M059J (cell line): ENCODE data around the gene CBLN2. TPM values are rescaled to one million over a fixed set of nuclear protein-coding genes. Genes with fewer than 3 reads are reported as not detected.
A peak's percentile ranks its signal among the peaks of the same experiment; 100 is the strongest.

Experiments used
- DNase-seq: peaks from one replicate; pipeline ENCODE4 v3.0.0-alpha.2; 2012; ENCODE audit warnings: low read depth
- total RNA-seq: library from RNA; depleted of rRNA; stranded (reverse); fragments of >200 nt; shearing (Covaris generic); gene quantifications from 2 replicates; pipeline ENCODE4 v1.2.3, GENCODE V29; 2014; rRNA removed

CBLN2 gene
- total RNA-seq: not detected in 2 replicates

GRCh38 chr18:72544092-72544886, at the start of gene CBLN2:
CBLN2 (minus strand) TSS chr18:72544342; CDS start chr18:72542160, 2,182 bp downstream.
- DNase-seq: peak; percentile 39

DNA sequence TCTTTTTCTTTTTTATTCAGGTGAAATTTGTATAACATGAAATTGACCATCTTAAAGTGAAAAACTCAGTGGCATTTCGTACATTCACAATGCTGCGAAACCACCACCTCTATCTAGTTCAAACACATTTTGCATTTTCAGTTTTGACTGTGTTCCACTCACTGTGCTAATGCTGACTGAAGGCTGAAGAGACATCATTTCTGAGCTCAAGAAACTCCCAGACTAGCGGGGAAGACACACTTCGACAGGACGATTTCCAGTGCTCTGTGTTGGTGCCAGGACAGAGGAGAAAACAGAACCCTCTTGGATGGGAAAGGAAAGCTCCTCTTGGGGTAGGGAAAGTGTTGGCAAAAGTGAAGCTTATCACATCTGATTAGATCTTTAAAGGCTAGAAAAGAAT, 44.2 kb upstream of the CBLN2 start:
- DNase-seq: no peak

DNA sequence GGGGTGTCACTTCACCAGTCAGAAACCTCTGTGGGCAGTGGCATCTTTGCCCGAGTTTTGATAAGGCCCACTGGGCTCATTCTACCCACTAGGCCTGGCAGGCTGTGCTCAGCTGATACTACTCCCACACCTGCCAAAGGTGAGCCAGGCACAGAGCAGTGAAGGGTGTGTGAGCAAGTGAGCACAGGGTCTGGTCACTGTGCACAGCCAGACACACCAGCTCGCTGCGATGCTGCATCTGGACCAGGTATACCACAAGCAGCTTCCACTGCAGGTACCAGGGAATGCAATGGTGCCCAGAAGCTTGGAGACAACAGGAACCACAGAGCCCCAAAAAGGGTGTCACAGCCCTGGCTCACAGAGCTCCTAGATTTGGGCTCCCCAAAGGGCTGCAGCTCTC, 40.6 kb upstream of the CBLN2 start:
- DNase-seq: no peak

GRCh38 chr18:72581976-72582375, 37.8 kb upstream of the CBLN2 start:
- DNase-seq: no peak

DNA sequence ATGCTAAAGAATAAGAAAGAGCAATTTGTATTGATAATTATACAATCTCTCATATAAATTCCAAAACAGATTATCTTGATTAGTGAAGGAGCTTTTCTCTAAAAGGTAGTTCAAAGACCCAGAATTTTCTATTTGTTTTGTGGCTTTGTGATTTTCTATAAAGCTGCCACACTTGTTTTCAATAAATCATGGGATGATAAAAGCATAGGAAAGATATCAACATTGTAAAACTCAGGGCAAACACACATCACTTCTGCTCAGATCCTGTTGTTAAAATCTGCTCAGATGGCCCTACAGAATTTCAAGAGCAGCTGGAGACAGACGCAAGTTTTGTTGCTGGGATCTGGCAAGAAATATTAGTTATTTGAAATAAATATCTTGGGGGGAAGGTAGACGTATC, 28.8 kb upstream of the CBLN2 start:
- no peak for DNase-seq

DNA sequence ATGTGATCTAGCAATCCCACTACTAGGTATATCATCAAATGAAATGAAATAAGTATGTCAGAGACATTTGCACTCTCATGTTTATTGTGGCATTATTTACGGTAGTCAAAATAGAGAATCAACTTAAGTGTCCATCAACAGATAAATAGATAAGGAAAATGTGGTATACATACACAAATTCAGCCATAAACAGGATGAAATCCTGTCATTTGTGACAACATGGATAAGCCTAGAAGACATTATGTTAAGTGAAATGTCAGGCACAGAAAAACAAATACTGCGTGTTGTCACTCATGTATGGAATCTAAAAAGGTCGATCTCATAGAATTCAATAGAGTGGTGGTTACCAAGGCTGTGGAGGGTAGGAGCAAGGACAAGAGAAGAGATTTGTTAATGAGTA, 22.1 kb upstream of the CBLN2 start:
- no peak for DNase-seq

- no peak for DNase-seq
Observed at GRCh38 chr18:72555968-72556367, 11.8 kb upstream of the CBLN2 start.

DNA sequence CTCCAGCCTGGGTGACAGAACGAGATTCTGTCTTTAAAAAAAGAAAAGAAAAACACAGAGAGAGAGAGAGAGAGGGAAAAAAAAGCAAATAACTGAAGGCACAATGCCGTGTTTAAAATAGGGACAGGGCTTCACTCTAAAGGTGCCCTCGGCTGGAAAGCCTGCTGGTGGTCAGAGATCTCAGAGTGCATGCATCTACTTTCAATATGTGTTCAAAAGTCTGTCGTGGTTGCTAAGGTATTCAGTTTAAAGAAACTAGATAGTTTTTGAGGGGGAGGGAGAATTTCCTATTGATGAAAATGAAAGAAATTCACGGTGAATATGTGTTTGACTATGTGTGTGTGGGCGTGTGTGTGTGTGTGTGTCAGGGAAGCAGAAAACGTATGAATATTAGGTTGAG, 11.0 kb upstream of the CBLN2 start:
- DNase-seq: no peak

DNA sequence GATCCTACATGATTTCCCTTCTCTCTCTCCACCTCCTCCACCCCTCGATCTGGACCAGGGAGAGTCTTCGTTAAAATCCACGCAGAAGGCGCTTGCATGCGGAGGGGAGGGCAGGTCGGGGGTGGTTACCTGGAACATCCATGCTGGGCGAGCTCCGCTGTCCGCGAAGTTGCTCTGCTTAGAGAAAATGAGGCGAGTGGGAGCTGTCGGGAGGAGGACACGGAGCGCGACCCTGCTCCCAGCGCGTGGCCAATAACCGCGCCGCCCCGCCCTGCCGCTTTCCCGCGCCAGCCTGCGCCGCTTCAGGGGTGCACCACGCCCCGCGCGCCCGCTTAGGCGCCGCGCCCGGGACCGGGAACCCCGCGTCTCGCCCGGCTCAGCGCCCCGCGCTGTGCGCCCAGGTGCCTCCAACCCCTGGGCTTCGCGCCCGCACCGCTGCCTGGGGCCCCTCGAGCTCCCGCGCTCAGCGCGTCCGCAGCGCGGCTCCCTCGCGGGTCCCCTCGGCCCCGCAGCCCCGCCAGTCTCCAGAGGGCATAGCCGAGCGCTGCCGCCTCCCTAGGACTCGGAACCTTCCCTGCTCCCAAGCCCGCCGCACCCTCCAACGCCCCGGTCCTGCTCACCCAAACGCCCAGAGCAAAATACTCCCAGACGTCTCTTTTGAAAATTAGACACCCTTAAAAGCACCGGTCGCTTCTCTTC, 636 bp downstream of the CBLN2 start:
- no peak for DNase-seq

DNA sequence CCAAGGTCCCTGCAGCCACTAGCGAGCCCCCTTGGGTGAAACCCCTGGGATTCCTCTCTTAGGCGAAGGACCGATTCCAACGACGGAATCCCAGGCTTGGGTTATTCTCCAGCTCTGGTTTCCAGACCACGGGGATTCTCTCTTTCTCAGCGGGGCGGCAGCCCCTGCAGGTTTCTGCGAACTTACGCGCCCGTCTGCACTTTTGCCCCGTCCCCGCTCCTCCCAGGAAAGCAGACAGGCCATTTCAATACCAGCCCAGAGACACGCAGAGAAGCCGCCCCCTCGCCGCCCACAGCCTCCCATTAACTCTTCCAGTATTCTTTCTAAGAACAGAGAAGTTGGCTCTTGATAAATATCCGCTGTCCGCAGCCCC, 1.2 kb downstream of the CBLN2 start:
- no peak for DNase-seq

GRCh38 chr18:72542342-72542741, 1.8 kb downstream of the CBLN2 start:
- DNase-seq: no peak

DNA sequence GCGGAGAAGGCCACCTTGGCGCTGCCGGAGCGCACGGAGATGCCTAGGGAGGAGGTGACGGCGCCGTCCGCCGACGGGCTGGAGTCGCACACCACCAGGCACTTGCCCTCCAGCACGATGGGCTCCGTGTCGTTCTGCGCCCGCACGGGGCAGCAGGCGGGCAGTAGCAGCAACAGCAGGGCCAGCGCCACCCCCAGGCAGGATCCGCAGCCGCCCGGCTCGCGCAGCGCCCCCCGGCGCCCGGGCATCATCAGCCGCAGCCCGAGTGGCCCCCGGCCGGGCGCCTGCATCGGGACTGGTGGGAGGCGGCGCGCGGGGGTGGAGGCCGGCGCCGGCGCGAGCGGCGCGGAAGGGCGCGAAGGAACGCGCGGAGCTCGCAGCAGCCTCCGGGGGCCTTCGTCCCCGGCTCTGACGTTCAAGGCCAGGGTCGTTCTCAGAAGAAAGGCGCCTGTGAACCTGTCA, 2.2 kb downstream of the CBLN2 start:
- no peak for DNase-seq

DNA sequence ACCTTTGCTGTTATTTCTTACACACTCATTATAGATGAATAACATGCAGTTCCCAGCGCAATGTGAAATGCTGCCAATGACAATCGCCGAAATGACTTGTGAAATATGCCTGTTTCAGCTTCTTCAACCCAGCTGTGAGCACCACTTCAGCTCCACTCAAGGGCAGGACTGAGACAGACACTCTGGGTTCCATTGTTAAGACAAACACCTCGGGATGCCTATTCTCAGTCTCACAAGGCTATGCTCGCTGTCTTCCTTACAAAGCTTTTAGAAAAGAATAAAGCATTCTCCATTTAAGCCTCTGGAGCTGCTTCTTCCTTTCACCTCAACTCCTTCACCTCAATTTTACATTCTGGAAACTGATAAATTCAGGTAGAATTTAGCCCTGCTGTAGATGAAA, 4.2 kb downstream of the CBLN2 start:
- DNase-seq: no peak

DNA sequence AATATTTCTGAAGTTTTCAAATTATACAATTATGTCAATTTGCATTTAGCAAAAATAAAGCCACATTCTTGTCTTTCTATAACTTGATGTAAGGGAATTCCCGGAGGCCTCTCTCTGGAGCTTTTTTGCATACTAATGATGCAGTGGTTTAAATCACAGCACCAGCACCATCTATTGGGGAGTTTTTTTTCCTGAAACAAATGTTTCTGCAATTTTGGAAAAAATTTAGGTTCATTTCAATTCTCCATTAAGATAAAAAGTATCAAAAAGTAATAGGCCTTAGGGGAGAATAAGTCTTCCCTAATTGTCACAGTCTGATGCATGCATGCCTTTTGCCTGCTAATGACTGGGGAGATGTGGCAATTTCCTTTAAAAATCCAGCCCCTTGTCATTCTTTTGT, 13.5 kb downstream of the CBLN2 start:
- no peak for DNase-seq

DNA sequence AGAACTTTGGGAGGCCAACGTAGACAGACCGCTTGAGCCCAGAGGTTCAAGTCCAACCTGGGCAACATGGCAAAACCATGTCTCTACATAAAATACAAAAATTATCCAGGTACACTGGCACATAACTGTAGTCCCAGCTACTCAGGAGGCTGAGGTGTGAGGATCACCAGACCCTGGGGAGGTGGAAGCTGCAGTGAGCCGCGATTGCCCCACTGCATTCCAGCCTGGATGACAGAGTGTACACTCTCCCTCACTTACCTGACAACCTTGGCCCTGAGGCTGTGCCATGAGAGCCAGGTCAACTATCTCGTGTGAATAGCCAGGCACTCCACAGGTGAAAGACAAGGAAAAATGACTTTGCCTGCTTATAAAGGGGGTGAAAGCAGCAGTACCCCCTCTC, 39.3 kb downstream of the CBLN2 start:
- no peak for DNase-seq

- no peak for DNase-seq
Observed at GRCh38 chr18:72502671-72503431, 41.3 kb downstream of the CBLN2 start.

- DNase-seq: no peak
Observed at GRCh38 chr18:72492497-72492896, 51.6 kb downstream of the CBLN2 start.
